ENCODE data around the gene SLC12A7. TPM values are rescaled to one million over a fixed set of nuclear protein-coding genes. Genes with fewer than 3 reads are reported as not detected.

SLC12A7 gene
- total and polyA plus RNA-seq, 2 of the 13 experiments (the other 11 are each of a cell fraction or from before 2014, with no cell fraction given), result 14.0 to 18.5 TPM

DNA sequence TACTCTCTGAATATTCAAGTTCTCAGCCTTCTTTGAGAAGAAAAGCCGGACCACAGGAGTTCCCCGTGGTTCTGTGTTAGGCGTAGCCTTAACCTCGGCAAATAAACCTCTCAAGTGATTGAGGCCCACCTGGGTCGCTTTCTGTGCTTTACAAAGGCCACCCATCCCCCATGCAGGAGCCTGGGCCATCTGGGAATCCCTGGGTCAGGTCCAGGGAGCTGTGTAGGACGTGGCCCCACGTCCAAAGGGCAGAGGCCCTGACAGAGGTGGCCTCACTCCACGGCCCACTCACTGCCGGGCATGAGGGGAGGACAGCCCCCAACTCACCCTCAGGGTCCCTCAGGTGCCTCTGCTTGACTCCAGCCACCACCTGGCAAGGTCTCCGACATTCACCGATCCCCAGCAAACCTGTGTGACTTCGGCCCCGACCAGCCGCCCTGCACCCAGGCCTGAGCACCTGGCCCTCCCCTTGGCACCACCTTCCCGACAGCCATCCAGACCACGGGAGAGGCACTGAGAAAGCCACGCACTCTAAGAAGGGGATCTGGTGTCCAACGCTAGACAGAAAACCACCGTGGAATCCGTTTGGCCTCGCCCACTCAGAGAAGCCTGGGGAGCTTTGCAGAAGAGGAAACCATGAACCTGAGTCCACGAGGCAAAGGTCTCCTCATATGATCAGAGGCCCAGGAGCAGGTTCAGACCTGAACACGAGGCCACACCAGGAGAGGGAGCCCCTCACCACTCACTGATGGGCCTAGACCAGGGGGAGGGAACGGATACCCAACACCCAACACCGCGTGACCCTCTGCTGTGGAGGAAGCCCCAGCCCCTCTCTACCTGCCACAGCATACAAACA, 4.5 kb downstream of the SLC12A7 start (continued):
- 0 out of 2 replicates have a peak, but pooled peaks have one; percentile 13 for TF ChIP-seq YEATS2 (CRISPR knock-in tag; IDR thresholded peaks at IDR 0.05; ENCODE audit: borderline replicate concordance)
- TF ChIP-seq, protein P1, sequence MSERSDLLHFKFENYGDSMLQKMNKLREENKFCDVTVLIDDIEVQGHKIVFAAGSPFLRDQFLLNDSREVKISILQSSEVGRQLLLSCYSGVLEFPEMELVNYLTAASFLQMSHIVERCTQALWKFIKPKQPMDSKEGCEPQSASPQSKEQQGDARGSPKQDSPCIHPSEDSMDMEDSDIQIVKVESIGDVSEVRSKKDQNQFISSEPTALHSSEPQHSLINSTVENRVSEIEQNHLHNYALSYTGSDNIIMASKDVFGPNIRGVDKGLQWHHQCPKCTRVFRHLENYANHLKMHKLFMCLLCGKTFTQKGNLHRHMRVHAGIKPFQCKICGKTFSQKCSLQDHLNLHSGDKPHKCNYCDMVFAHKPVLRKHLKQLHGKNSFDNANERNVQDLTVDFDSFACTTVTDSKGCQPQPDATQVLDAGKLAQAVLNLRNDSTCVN (CRISPR knock-in tag; IDR thresholded peaks at IDR 0.05; ENCODE audit: borderline replicate concordance), result peak; percentile 54; the same call in 1 of the 2 replicates
- TF ChIP-seq ZIK1 (CRISPR knock-in tag; IDR thresholded peaks at IDR 0.05; ENCODE audit: borderline replicate concordance, low read depth), result no peak
- no peak for TF ChIP-seq TEAD2 (CRISPR knock-in tag; IDR thresholded peaks at IDR 0.05)
- no peak for TF ChIP-seq ZNF577 (CRISPR knock-in tag; IDR thresholded peaks at IDR 0.05; ENCODE audit: borderline replicate concordance, low read depth)
- TF ChIP-seq ZFY (CRISPR knock-in tag; IDR thresholded peaks at IDR 0.05), result peak; percentile 80
- TF ChIP-seq, protein P2, sequence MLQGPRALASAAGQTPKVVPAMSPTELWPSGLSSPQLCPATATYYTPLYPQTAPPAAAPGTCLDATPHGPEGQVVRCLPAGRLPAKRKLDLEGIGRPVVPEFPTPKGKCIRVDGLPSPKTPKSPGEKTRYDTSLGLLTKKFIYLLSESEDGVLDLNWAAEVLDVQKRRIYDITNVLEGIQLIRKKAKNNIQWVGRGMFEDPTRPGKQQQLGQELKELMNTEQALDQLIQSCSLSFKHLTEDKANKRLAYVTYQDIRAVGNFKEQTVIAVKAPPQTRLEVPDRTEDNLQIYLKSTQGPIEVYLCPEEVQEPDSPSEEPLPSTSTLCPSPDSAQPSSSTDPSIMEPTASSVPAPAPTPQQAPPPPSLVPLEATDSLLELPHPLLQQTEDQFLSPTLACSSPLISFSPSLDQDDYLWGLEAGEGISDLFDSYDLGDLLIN (CRISPR knock-in tag; IDR thresholded peaks at IDR 0.05; ENCODE audit: borderline replicate concordance), result no peak
- TF ChIP-seq CEBPG (CRISPR knock-in tag; IDR thresholded peaks at IDR 0.05), result no peak
- TF ChIP-seq, protein P3, sequence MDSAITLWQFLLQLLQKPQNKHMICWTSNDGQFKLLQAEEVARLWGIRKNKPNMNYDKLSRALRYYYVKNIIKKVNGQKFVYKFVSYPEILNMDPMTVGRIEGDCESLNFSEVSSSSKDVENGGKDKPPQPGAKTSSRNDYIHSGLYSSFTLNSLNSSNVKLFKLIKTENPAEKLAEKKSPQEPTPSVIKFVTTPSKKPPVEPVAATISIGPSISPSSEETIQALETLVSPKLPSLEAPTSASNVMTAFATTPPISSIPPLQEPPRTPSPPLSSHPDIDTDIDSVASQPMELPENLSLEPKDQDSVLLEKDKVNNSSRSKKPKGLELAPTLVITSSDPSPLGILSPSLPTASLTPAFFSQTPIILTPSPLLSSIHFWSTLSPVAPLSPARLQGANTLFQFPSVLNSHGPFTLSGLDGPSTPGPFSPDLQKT (CRISPR knock-in tag; IDR thresholded peaks at IDR 0.05; ENCODE audit: borderline replicate concordance), result no peak
- TF ChIP-seq, protein P4, sequence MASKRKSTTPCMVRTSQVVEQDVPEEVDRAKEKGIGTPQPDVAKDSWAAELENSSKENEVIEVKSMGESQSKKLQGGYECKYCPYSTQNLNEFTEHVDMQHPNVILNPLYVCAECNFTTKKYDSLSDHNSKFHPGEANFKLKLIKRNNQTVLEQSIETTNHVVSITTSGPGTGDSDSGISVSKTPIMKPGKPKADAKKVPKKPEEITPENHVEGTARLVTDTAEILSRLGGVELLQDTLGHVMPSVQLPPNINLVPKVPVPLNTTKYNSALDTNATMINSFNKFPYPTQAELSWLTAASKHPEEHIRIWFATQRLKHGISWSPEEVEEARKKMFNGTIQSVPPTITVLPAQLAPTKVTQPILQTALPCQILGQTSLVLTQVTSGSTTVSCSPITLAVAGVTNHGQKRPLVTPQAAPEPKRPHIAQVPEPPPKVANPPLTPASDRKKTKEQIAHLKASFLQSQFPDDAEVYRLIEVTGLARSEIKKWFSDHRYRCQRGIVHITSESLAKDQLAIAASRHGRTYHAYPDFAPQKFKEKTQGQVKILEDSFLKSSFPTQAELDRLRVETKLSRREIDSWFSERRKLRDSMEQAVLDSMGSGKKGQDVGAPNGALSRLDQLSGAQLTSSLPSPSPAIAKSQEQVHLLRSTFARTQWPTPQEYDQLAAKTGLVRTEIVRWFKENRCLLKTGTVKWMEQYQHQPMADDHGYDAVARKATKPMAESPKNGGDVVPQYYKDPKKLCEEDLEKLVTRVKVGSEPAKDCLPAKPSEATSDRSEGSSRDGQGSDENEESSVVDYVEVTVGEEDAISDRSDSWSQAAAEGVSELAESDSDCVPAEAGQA (IDR thresholded peaks at IDR 0.05; ENCODE audit: low read depth), result no peak
- TF ChIP-seq, protein P4 (CRISPR knock-in tag; IDR thresholded peaks at IDR 0.05; ENCODE audit: borderline replicate concordance), result no peak
- no peak for TF ChIP-seq ZNF563 (CRISPR knock-in tag; IDR thresholded peaks at IDR 0.05)
- TF ChIP-seq, protein P5, sequence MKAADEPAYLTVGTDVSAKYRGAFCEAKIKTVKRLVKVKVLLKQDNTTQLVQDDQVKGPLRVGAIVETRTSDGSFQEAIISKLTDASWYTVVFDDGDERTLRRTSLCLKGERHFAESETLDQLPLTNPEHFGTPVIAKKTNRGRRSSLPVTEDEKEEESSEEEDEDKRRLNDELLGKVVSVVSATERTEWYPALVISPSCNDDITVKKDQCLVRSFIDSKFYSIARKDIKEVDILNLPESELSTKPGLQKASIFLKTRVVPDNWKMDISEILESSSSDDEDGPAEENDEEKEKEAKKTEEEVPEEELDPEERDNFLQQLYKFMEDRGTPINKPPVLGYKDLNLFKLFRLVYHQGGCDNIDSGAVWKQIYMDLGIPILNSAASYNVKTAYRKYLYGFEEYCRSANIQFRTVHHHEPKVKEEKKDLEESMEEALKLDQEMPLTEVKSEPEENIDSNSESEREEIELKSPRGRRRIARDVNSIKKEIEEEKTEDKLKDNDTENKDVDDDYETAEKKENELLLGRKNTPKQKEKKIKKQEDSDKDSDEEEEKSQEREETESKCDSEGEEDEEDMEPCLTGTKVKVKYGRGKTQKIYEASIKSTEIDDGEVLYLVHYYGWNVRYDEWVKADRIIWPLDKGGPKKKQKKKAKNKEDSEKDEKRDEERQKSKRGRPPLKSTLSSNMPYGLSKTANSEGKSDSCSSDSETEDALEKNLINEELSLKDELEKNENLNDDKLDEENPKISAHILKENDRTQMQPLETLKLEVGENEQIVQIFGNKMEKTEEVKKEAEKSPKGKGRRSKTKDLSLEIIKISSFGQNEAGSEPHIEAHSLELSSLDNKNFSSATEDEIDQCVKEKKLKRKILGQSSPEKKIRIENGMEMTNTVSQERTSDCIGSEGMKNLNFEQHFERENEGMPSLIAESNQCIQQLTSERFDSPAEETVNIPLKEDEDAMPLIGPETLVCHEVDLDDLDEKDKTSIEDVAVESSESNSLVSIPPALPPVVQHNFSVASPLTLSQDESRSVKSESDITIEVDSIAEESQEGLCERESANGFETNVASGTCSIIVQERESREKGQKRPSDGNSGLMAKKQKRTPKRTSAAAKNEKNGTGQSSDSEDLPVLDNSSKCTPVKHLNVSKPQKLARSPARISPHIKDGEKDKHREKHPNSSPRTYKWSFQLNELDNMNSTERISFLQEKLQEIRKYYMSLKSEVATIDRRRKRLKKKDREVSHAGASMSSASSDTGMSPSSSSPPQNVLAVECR (CRISPR knock-in tag; IDR thresholded peaks at IDR 0.05; ENCODE audit: borderline replicate concordance), result peak; percentile 76
- peak; percentile 68; the same call in 1 of the 2 replicates for TF ChIP-seq DMAP1 (CRISPR knock-in tag; IDR thresholded peaks at IDR 0.05)
